Myocyte (in vitro differentiated cells): ENCODE measurements around the gene HK1. TPM values are rescaled to one million over a fixed set of nuclear protein-coding genes. Genes with fewer than 3 reads are reported as not detected.
"Not testable (repeated sequence)": the region's sequence is repeated elsewhere in the genome, so short reads cannot be mapped to it uniquely, and the experiment has no call there.

Experiments
- DNase-seq: peaks from one replicate; pipeline ENCODE4 v3.0.0-alpha.2; 2012; ENCODE audit warnings: low read depth
- total RNA-seq: library from RNA; depleted of rRNA; stranded (reverse); fragments of >200 nt; gene quantifications from 2 replicates; pipeline ENCODE4 v1.2.3, GENCODE V29; 2014

The HK1 gene
- total RNA-seq, 1 donor from 2014 or later = 79.2 TPM

DNA sequence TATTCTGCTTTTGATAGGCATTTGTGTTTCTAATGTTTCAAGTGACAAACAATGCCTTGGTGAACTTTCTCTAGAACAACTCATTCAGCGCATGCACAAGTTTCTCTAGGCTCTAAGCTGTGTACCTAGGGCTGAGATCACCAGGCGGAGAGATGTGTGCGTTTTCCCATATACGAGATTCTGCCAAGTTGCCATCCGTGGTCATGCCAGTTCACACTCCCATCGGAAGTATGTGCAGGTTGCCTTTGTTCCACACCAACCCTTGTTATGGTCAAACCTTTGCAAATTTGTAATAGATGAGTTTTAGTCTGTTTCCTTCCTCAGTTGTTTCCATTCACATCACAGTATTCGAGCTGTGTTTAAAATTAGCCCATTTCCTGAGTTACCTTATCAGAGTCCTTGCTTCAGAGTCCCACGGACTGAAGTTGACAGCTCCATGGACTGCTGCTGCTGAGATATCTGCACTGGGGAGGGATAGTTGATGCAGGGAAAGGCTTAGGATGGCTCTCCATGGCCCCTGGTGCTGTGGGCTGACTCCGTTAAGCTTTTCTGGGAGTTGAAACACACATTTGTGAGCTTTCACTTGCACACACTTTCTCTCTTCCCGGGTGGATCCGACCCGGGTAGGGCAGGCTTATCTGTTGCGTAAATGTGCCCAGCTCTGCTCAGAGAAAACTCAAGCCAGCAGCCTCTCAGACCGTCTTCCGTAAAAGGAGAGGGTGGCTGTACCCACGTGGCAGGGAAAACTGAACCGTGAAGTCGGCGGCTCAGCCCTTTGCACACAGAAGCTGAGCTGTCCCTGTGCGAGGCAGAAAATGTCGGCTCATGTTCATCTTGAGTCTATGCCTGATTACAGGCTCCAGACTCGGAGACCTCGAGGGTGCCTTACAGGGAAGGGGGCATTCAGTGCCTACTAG is 49.4 kb downstream of the HK1 start:
- peak; percentile 80 for DNase-seq

GRCh38 chr10:69328380-69328735 is 50.1 kb downstream of the HK1 start:
- DNase-seq = no peak

DNA sequence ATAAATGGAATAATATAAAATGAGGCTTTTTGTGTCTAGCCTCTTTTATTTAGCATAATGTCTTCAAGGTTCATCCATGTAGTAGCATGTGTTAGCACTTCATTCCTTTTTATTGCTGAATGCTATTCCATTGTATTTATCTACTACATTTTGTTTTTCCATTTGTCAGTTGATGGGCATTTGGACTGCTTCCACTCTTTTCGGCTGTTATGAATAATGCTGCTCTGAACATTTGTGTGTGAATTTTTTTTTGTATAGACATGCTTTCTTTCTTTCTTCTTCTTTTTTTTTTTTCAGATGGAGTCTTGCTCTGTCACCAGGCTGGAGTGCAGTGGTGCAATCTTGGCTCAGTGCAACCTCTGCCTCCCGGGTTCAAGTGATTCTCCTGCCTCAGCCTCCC is 50.6 kb downstream of the HK1 start:
- not testable (repeated sequence) for DNase-seq

DNA sequence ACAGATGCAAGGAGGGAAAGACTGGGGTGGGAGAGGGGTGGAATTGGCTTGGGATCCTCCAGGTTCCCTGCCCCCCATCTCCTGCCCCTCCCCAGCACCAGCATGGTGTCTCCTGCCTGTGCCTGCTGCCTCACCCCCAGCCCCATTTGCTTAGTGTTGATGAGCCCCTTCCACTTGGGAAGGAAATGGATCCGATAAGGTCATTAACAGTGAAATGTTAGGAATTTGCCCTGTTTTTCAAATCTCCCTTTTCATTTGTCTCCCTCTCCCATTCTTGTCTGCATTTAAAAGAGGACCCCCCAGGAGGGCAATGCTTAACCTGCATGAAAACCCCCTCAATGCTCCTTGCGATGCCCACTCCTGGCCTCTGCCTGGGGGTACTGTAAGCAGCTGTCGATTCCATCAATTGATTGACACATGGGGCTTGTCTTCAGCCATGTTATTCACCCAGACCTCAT is 51.5 kb downstream of the HK1 start:
- no peak for DNase-seq

- DNase-seq = no peak
Observed at GRCh38 chr10:69331161-69331560, 52.9 kb downstream of the HK1 start.

DNA sequence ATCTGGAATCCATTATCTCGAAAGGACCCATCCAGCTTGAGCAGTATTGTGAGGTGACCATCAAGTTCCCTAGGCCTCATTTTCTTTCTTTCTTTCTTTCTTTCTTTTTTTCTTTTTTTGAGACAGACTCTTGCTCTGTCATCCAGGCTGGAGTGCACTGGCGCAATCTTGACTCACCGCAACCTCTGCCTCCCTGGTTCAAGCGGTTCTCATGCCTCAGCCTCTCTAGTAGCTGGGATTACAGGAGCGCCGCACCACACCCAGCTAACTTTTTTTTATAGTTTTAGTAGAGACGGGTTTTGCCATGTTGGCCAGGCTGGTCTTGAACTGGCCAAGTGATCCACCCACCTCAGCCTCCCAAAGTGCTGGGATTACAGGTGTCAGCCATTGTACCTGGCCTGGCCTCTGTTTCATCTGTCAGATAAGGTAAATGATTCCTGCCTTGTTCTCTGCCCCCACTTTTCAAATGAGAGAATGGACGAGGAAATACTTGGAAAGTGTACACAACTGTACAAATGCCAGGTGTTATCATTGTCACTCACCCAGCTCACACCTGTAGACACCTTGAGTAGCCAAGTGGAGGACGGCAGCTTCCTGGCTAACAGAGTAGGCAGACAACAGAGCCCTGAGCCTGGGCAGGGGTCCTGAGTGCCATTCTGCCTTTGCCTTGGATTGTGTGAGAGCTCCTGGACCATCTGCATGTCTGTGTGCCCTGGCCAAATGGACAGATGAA is 54.1 kb downstream of the HK1 start:
- DNase-seq = no peak

GRCh38 chr10:69333205-69333604 is 54.9 kb downstream of the HK1 start:
- peak; percentile 77 for DNase-seq

DNA sequence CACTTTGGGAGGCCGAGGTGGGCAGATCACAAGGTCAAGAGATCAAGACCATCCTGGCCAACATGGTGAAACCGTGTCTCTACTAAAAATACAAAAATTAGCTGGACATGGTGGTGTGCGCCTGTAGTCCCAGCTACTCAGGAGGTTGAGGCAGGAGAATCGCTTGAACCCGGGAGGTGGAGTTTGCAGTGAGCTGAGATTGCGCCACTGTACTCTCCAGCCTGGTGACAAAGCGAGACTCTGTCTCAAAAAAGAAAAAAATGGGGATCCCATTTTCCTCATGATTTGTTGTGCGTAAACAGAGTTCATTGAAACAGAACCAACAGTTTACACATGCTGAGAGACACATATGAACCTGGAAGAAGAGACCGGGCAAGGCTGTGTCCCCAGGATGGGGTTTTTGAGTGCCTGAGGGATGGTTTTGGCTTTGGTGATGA is 55.6 kb downstream of the HK1 start:
- DNase-seq = not testable (repeated sequence)

DNA sequence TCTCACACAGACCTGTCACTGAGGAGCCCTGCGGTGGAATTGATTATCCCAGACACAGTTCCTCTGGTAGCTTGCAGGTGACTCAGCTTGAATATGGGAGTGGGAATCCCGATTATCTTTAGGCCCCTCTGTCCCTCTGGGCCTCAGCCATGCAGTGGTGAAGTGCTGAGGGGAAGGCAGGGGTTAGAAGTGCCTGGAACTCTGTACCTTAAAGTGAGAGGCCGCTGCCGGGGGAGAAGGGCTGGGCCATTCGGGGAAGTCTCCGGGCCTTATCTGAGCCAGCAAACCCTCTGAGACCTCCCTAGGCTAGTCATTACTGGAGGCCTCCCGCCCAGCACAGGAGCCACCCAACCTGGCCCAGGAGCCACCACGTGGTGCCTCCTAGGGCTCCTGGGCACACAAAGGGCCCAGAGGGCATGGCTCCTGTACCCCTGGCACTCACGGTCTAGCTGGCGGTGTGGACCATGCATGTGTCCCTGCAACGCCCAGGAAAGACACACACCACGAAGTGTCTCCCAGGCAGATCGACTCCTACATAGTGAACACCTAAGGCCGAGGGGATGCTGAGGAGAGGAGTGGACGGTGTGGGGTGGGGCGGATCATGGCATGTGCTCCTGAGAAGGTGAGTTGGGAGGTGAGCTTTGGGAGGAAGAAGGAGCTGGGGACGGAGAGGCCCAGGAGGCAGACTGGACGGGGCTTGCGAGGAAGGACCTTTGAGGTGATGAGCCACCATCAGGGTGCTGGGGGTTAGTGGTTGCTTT is 56.2 kb downstream of the HK1 start:
- no peak for DNase-seq

- DNase-seq = no peak
Observed at GRCh38 chr10:69335063-69335587, 56.8 kb downstream of the HK1 start.

GRCh38 chr10:69335613-69336012 is 57.3 kb downstream of the HK1 start:
- DNase-seq = no peak

DNA sequence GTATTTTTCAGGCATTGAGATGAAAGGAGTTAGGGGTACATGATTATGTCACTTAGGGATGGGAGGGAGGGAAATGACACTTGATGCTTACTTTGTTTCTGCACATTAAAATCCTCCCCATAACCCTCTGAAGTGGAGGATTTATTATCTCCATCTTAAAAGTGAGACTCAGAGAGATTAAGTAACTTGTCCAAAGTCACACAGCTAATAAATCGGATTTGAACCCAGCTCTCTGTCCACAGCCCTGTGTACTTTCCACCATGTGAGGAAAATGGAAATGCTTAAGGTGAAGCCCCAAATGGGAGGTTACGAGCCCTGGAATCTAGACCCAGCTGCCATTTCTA is 58.6 kb downstream of the HK1 start:
- DNase-seq = no peak

DNA sequence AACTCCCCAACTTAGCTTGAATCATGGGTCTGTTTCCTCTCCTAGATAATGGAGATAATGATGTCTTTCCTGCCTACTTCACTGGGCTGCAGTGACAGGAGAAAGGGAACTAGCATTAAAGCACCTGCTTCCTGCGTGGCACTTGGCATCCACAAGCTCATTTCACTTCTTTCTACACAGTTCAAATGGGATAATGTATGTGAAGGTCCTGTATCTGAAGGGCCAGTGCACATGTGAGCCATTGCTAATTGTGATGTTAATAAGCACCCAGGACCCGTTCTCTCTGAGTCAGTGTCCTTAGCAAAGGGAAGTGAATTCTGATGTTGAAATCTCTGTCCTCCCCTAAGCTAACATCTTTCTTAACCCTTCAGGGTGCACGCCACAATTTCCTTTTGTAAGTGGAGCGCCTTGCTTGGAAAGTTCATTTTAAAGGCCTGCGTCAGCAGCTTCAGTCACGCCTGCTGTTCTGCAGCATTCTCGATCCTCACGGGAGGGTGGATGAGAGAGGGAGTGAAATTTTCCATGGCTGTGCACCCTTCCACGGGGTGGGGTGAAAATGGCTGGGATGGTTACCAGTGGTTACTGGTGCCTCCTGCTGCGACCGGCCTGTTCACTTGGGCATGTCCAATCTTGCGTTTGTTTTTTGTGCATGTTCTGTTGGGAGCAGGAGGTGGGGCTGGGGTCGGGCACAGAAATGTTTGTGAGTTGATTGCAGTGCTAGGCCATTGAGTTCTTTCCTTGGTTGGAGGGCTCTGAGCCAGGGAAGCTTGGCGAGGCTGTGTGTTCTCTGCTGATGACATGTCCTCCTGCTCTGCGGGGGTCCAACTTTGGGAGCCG is 59.2 kb downstream of the HK1 start:
- DNase-seq = no peak

GRCh38 chr10:69338133-69338456 is 59.8 kb downstream of the HK1 start:
- DNase-seq = no peak

GRCh38 chr10:69338547-69339450 is 60.5 kb downstream of the HK1 start:
- DNase-seq = peak; percentile 52

DNA sequence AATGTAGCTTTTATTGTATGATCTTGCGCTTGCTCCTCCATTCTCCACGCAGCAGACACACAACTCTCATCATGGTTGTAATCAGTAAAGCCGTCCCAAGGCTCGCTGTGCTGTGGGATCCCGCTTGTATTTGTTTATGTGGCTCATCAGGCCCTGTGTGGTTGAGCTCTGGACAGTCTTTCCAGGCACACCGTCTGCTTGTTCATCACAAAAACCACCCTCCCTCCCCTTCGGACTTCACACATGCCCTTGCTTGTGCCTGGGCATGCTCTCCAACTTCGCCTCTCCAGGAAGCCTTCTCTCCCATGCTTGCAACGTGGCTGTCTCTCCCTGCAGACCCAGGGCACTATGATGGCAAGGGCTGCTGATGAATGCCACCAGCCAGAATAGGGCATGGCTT is 62.4 kb downstream of the HK1 start:
- no peak for DNase-seq

DNA sequence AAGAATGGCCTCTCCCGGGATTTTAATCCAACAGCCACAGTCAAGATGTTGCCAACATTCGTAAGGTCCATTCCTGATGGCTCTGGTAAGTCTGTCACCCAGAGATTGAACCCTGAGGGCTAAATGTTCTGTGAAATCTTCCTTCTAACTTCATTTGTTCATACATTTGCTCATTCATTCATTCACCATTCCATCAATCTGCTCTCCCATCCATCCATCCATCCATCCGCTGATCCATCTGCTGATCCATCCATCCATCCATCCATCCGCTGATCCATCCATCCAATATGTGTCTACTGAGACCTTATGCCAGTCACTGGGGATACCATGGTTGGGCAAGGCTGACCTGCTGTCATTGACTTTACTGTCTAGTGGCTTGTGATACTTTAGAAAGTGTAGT is 65.6 kb downstream of the HK1 start:
- no peak for DNase-seq

DNA sequence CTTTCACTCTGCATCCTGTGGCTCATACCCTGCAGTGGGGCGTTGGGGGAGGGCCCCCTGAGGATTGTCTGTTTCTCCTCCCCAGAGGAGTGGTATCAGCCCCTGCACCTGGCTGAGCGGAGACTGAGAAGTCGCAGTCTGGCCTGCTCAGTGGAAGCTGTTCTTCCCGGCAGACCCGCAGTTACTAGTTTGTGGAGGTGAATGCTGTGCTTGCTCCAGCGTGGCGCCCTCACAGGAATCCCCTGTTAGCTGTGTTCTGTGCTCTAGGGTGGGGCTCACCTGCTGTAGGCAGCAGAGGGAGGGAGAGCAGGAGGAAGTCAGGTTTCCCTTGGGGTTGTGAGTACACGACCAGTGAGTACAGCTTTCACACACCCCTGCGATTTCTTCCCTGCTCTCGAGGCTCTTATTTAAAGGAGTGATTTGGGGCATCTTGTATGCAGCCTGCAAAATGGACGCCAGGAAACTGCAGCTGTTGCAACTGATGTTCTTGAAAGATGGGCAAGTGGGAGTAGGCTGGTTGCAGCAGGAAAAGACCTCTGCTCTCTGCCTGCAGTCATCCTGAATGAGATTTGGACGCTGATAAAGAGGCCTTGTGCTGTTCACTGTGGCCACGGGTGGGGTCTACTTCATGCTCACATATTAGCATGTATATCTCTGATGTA is 66.4 kb downstream of the HK1 start:
- DNase-seq = no peak

DNA sequence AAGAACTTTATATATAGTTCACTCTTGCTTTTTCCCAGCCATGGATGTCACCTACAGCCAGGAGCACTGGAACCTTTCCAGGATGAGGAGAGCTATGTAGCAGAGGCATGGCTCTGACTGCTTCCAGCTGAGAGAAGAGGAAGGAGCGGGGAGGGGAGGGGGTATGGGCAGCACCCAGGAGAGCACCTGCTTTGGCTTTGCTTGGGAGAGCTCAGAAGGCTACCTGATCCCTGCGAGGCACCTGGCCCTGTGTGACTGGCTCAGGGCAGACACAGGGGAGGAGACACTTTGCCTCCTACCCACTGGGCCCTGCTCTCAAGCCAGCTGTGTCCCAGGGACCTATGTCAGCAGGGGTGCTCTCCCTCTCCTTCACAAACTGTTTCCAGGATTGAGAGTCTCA is 67.1 kb downstream of the HK1 start:
- DNase-seq = no peak
